B cell (primary cell): ENCODE results near the gene ARID1A. TPM values are rescaled to one million over a fixed set of nuclear protein-coding genes. Genes with fewer than 3 reads are reported as not detected.
A peak's percentile ranks its signal among the peaks of the same experiment; 100 is the strongest.

Source experiments
- ATAC-seq: fragments of 200-7000 bp; cut with Tn5 transposase; one replicate; pipeline ENCODE4 v1.10.0; 2021; ENCODE audit warnings: low read depth, mild to moderate bottlenecking, moderate number of reproducible peaks, moderate library complexity
- CTCF ChIA-PET: fragments of 350-600 bp; sonication (Branson Sonifier 250); formaldehyde crosslinking; loops from one replicate; lab custom pipeline; 2021; ENCODE audit warnings: antibody characterized with exemption, inconsistent platforms; lab: Charles Lee
- POLR2A ChIA-PET: fragments of 350-600 bp; sonication (Branson Sonifier 250); formaldehyde crosslinking; loops from one replicate; lab custom pipeline; 2021; ENCODE audit warnings: antibody characterized with exemption; lab: Charles Lee
- DNase-seq: peaks from one replicate; pipeline ENCODE4 v3.0.0; 2013
- H2AFZ ChIP-seq: 2 replicates; pipeline ENCODE4 v1.6.1; 2012; ENCODE audit warnings: mild to moderate bottlenecking, low read depth, low read length; ENCODE audit not compliant: insufficient read depth, poor library complexity, severe bottlenecking
- H3K27ac ChIP-seq, 2 donors: 1 replicate in 1 of 2; 2 replicates in 1 of 2; pipeline ENCODE4 v1.5.1; 2012 to 2013; ENCODE audit warnings: low read length in 2 of 2, mild to moderate bottlenecking in 2 of 2, moderate library complexity in 1 of 2
- H3K27me3 ChIP-seq, 4 experiments: fragments of 200-600 bp in 1 of 4; sonication (generic) in 1 of 4; replicated peaks in 1 of 4; 1 replicate in 2 of 4; 2 replicates in 2 of 4; pipeline versions ENCODE4 v1.6.1 to v1.7.0; 2013 to 2016; ENCODE audit warnings: low read length in 3 of 4, mild to moderate bottlenecking in 2 of 4, mixed read lengths in 1 of 4, moderate library complexity in 1 of 4; ENCODE audit not compliant: insufficient read depth in 4 of 4, control insufficient read depth in 3 of 4; ENCODE audit errors: control extremely low read depth in 1 of 4
- H3K36me3 ChIP-seq, 2 experiments: replicated peaks in 1 of 2; 1 replicate in 1 of 2; 2 replicates in 1 of 2; pipeline versions ENCODE4 v1.6.1 to v1.7.1; 2013; ENCODE audit warnings: low read length in 1 of 2; ENCODE audit not compliant: insufficient read depth in 2 of 2, control insufficient read depth in 1 of 2; ENCODE audit errors: control extremely low read depth in 1 of 2, extremely low read depth in 1 of 2
- H3K4me1 ChIP-seq, 2 donors: fragments of 200-600 bp in 1 of 2; sonication (generic) in 1 of 2; 1 replicate in 1 of 2; 2 replicates in 1 of 2; pipeline versions ENCODE4 v1.5.1 to v1.6.1; 2013 to 2017; ENCODE audit warnings: low read length in 2 of 2; ENCODE audit not compliant: control insufficient read depth in 2 of 2, insufficient read depth in 2 of 2
- H3K4me2 ChIP-seq: replicated peaks from 2 replicates; pipeline ENCODE3; 2012; ENCODE audit warnings: mild to moderate bottlenecking, low read depth, low read length; ENCODE audit not compliant: poor library complexity, severe bottlenecking
- H3K4me3 ChIP-seq, 5 experiments: fragments of 200-600 bp in 1 of 5; sonication (generic) in 1 of 5; 1 replicate in 3 of 5; 2 replicates in 2 of 5; pipeline versions ENCODE4 v1.5.1 to v1.7.0; 2011 to 2016; ENCODE audit warnings: low read length in 4 of 5, mild to moderate bottlenecking in 4 of 5, low read depth in 2 of 5, control low read depth in 1 of 5, moderate library complexity in 1 of 5; ENCODE audit not compliant: insufficient read depth in 1 of 5; ENCODE audit errors: control extremely low read depth in 1 of 5, extremely low read depth in 1 of 5
- H3K79me2 ChIP-seq: fragments of 200-600 bp; sonication (generic); one replicate; pipeline ENCODE4 v1.6.0; 2016; ENCODE audit warnings: low read length; ENCODE audit not compliant: control insufficient read depth, insufficient read depth
- H3K9ac ChIP-seq: fragments of 200-600 bp; sonication (generic); 2 replicates; pipeline ENCODE4 v1.6.1; 2017; ENCODE audit warnings: mild to moderate bottlenecking, low read length, moderate library complexity
- H3K9me3 ChIP-seq, 3 donors: one replicate each; pipeline versions ENCODE4 v1.6.1 to v1.7.1; 2013; ENCODE audit warnings: low read length in 2 of 3; ENCODE audit not compliant: control insufficient read depth in 2 of 3, insufficient read depth in 1 of 3; ENCODE audit errors: control extremely low read depth in 1 of 3
- H4K20me1 ChIP-seq: 2 replicates; pipeline ENCODE4 v1.6.0; 2012; ENCODE audit warnings: mild to moderate bottlenecking, low read length; ENCODE audit not compliant: insufficient read depth, control insufficient read depth, poor library complexity, severe bottlenecking
- H3K27ac Mint-ChIP-seq: one replicate; pipeline ENCODE4 v1.8.0; 2021; ENCODE audit warnings: mixed read lengths
- H3K27me3 Mint-ChIP-seq: one replicate; pipeline ENCODE4 v1.8.0; 2021; ENCODE audit warnings: mixed read lengths
- H3K4me1 Mint-ChIP-seq: one replicate; pipeline ENCODE4 v1.8.0; 2021; ENCODE audit warnings: mixed read lengths
- H3K4me3 Mint-ChIP-seq: one replicate; pipeline ENCODE4 v1.8.0; 2021; ENCODE audit warnings: mixed read lengths
- H3K9me3 Mint-ChIP-seq: one replicate; pipeline ENCODE4 v1.8.0; 2022; ENCODE audit warnings: mixed read lengths; ENCODE audit not compliant: insufficient read depth
- CTCF ChIP-seq: fragments of 200-600 bp; IDR thresholded peaks from one replicate; pipeline ENCODE4 v1.8.0; 2022; ENCODE audit warnings: antibody characterized with exemption, mild to moderate bottlenecking
- EZH2 ChIP-seq: IDR thresholded peaks from 2 replicates; pipeline ENCODE4 v1.6.1; 2012; ENCODE audit warnings: borderline replicate concordance, low read depth, mild to moderate bottlenecking, moderate library complexity, low read length; ENCODE audit not compliant: insufficient read depth, poor library complexity, severe bottlenecking
- WGBS: methylation state at CpG from one replicate; pipeline ENCODE4 v1.1.5; 2013; ENCODE audit warnings: missing lambda C conversion rate; ENCODE audit not compliant: insufficient coverage; 5-methylcytosine and 5-hydroxymethylcytosine counted together
- intact Hi-C: fragments of 100-400 bp; cut with micrococcal nuclease; formaldehyde crosslinking; loops from one replicate; pipeline ENCODE4 v1.10.0; 2022
- polyA plus RNA-seq: library from polyadenylated mRNA; depleted of rRNA; stranded (reverse); fragments of >200 nt; gene quantifications from 2 replicates; pipeline ENCODE4 v1.2.3, GENCODE V29; 2012
- total RNA-seq, 2 donors: library from RNA; stranded (reverse); fragments of 120-200 nt in 1 of 2; gene quantifications; 1 replicate in 1 of 2; 2 replicates in 1 of 2; pipeline versions ENCODE4 v1.2.3 to v1.2.4, GENCODE V29; 2013 to 2022

Gene ARID1A
- total and polyA plus RNA-seq, 2 donors (not counting 1 experiment from before 2014, with no cell fraction given), result 80.7 to 150 TPM

- intact Hi-C loops, result no loop called here
- H3K4me1 Mint-ChIP-seq, result peaks cover 86% of the 10 kb centered on the region
- Histone ChIP-seq H3K4me3 (no peak overlapping the region), H3K36me3 (peaks cover 0 to 36% of the 10 kb centered on the region in 2 experiments), H3K79me2 (peaks cover 100% of the 10 kb centered on the region), H3K27ac (peak overlapping the region; percentile 14 to 30), H3K4me2 (peak overlapping the region; percentile 1), H3K27me3 (no peaks in the 10 kb centered on the region), H4K20me1 (peaks cover 97% of the 10 kb centered on the region), H2AFZ (no peak overlapping the region), H3K9ac (no peak overlapping the region), H3K4me1 (peaks cover 60 to 69% of the 10 kb centered on the region in 2 donors), H3K9me3 (no peaks in the 10 kb centered on the region)
- H3K4me3 Mint-ChIP-seq, result no peak overlapping the region
- no CpG with 5 or more reads among the region's 2 CpGs for WGBS
- no peak for ATAC-seq
- ChIA-PET POLR2A (interaction anchor here (0.5 kb wide), 1 partner anchor 729 kb away, joined by 6 read pairs; no protein-coding TSS in a partner anchor), CTCF (interaction anchor here (1.3 kb wide), 1 partner anchor 40 kb away, joined by 4 read pairs; no protein-coding TSS in a partner anchor)
- no peak for TF ChIP-seq CTCF
- TF ChIP-seq EZH2, result no peak
- no peaks in the 10 kb centered on the region for H3K9me3 Mint-ChIP-seq
- DNase-seq, result no peak
- no peak overlapping the region for H3K27ac Mint-ChIP-seq
- H3K27me3 Mint-ChIP-seq, result no peaks in the 10 kb centered on the region
Observed at GRCh38 chr1:26717017-26717491, 21.2 kb downstream of the ARID1A start.

- peaks cover 0 to 24% of the 10 kb centered on the region in 2 experiments for H3K36me3 ChIP-seq
- ChIA-PET CTCF (interaction anchor here (0.6 to 1.6 kb wide), 3 partner anchors 21 to 115 kb away, joined by 3 read pairs; no protein-coding TSS in a partner anchor), POLR2A (interaction anchor here (0.7 to 1.0 kb wide), 2 partner anchors 10 to 16 kb away, joined by 5 to 7 read pairs; no protein-coding TSS in a partner anchor)
- no peak for ATAC-seq
- Mint-ChIP-seq H3K27me3 (no peaks in the 10 kb centered on the region), H3K9me3 (no peaks in the 10 kb centered on the region), H3K4me1 (peaks cover 89% of the 10 kb centered on the region), H3K4me3 (no peak overlapping the region), H3K27ac (peak overlapping the region; percentile 60)
- peak overlapping the region in 1 of 2 donors; percentile 8 for H3K27ac ChIP-seq
- DNase-seq, result no peak
- intact Hi-C loops, result no loop called here
- no peak overlapping the region for H3K9ac ChIP-seq
- TF ChIP-seq CTCF (no peak), EZH2 (no peak)
- H2AFZ ChIP-seq, result no peak overlapping the region
- H3K4me2 ChIP-seq, result no peak overlapping the region
- WGBS, result 40% methylated on average over 1 of the region's 3 CpGs
- H4K20me1 ChIP-seq, result peaks cover 96% of the 10 kb centered on the region
- peaks cover 66 to 71% of the 10 kb centered on the region in 2 donors for H3K4me1 ChIP-seq
- H3K9me3 ChIP-seq, result no peaks in the 10 kb centered on the region
- no peak overlapping the region for H3K4me3 ChIP-seq
- H3K79me2 ChIP-seq, result peaks cover 100% of the 10 kb centered on the region
- H3K27me3 ChIP-seq, result no peaks in the 10 kb centered on the region
Observed at GRCh38 chr1:26719205-26719604, 23.4 kb downstream of the ARID1A start.
